ENCODE results near the gene WDR5.

GRCh38 chr9:134128727-134129679, 6.9 kb upstream of the WDR5 start:
- no peak for TF ChIP-seq TAF1 (IDR thresholded peaks at IDR 0.05; ENCODE audit: low read depth, low read length)
- no peak for TF ChIP-seq POLR2A (IDR thresholded peaks at IDR 0.05; ENCODE audit: low read depth, low read length)
- TF ChIP-seq POLR2AphosphoS5 (IDR thresholded peaks at IDR 0.05; ENCODE audit: low read depth, low read length) = no peak

All from GM12891 (cell line).